DOHH2 (cell line): Measurements from ENCODE around the gene PECR.

ENCODE experiments used
- EZH2phosphoT487 ChIP-seq: fragments of 200-600 bp; sonication (generic); IDR thresholded peaks from 2 replicates; pipeline ENCODE4 v1.6.1; 2017; ENCODE audit warnings: borderline replicate concordance, mild to moderate bottlenecking, antibody characterized with exemption, low read length, moderate library complexity, mixed read lengths
- TF ChIP-seq, protein P1 (sequence below): fragments of 200-600 bp; sonication (generic); IDR thresholded peaks from one replicate; pipeline ENCODE4 v1.5.1; 2014; ENCODE audit warnings: antibody characterized with exemption, mild to moderate bottlenecking, low read depth, low read length; ENCODE audit not compliant: poor library complexity, severe bottlenecking

DNA sequence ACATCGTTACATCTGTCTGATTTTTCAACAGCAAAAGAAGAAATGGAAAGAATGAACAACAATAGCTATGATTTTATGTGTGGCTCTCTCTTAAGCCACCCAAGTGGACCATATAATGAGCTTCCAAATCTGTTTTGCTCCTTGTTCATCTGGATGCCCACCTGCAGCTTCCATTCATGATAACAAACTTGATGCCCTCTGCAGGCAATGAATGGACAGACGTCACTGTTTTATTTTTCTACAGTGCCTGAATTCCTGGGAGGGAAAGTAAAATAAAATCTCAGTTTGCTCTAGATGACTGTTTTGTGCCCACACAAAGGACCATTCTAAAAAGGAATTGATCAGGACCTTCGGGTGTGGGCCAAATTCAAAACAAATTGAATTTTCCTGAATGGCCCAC, 73.2 kb downstream of the PECR start:
- TF ChIP-seq, protein P1, sequence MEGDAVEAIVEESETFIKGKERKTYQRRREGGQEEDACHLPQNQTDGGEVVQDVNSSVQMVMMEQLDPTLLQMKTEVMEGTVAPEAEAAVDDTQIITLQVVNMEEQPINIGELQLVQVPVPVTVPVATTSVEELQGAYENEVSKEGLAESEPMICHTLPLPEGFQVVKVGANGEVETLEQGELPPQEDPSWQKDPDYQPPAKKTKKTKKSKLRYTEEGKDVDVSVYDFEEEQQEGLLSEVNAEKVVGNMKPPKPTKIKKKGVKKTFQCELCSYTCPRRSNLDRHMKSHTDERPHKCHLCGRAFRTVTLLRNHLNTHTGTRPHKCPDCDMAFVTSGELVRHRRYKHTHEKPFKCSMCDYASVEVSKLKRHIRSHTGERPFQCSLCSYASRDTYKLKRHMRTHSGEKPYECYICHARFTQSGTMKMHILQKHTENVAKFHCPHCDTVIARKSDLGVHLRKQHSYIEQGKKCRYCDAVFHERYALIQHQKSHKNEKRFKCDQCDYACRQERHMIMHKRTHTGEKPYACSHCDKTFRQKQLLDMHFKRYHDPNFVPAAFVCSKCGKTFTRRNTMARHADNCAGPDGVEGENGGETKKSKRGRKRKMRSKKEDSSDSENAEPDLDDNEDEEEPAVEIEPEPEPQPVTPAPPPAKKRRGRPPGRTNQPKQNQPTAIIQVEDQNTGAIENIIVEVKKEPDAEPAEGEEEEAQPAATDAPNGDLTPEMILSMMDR = no peak
- no peak for TF ChIP-seq EZH2phosphoT487
